GM12801 (cell line): ENCODE measurements around the gene FGFR4.

Experiments used
- TF ChIP-seq, protein P1 (sequence below): IDR thresholded peaks from one replicate; pipeline ENCODE4 v1.5.1; 2011; ENCODE audit warnings: control low read depth; ENCODE audit not compliant: insufficient read length; ENCODE audit errors: extremely low read depth

Gene FGFR4

GRCh38 chr5:177130211-177131018, 43.7 kb downstream of the FGFR4 start:
- TF ChIP-seq, protein P1, sequence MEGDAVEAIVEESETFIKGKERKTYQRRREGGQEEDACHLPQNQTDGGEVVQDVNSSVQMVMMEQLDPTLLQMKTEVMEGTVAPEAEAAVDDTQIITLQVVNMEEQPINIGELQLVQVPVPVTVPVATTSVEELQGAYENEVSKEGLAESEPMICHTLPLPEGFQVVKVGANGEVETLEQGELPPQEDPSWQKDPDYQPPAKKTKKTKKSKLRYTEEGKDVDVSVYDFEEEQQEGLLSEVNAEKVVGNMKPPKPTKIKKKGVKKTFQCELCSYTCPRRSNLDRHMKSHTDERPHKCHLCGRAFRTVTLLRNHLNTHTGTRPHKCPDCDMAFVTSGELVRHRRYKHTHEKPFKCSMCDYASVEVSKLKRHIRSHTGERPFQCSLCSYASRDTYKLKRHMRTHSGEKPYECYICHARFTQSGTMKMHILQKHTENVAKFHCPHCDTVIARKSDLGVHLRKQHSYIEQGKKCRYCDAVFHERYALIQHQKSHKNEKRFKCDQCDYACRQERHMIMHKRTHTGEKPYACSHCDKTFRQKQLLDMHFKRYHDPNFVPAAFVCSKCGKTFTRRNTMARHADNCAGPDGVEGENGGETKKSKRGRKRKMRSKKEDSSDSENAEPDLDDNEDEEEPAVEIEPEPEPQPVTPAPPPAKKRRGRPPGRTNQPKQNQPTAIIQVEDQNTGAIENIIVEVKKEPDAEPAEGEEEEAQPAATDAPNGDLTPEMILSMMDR, result no peak

DNA sequence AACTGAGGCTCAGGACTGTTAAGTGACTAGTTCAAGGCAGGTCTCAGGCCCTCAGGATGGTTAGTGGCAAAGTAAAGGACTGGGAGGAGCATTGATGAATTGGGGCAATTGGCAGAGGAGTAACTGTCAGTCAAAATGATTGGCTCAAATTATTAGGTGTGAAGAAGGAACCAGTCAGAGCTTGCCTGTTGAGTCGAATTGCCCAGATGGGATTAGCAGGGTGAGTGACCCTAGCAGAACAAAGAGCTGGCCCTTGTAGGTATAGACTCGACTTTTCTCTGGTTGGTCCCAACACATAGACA, 44.3 kb downstream of the FGFR4 start:
- TF ChIP-seq, protein P1, result no peak

DNA sequence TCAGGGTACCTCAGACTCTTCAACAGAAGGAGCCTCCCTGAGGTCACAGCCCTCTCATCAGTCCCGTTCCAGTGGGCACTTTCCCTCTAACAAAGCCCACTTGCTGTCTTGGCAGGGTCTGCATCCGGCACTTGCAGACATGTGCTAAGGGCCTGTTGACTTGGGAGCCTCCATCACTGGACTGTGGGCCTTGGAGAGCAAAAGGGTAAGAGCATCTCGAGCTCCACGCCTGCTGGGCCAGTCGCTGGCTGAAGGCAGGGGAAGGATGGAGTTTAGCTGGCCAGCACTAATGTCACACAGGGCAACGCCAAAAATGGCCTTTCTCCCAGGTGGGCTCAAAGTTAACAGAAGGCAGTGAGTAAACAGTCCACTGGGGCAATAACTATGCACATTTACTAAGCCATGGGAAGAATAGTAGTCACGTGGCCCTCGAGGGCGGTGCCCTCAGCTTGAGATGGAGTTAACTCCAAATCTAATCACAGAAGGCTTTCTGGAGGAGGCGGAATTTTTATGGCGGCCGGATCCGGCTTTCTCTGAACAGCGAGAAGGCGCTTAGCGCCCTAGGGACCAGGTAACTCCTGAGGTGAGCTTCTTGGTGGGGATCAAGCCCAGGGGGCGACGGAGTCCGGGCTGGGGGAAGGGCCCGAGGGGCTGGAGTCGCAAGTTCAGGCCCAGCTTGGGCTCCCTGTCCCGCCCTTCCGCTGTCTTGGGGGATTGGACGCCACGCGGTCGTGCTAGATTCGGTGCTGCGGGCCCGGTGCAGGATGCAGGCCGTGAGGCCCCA, 44.8 kb downstream of the FGFR4 start:
- TF ChIP-seq, protein P1, result no peak

- TF ChIP-seq, protein P1, result no peak
Observed at GRCh38 chr5:177132136-177133095, 45.7 kb downstream of the FGFR4 start.

DNA sequence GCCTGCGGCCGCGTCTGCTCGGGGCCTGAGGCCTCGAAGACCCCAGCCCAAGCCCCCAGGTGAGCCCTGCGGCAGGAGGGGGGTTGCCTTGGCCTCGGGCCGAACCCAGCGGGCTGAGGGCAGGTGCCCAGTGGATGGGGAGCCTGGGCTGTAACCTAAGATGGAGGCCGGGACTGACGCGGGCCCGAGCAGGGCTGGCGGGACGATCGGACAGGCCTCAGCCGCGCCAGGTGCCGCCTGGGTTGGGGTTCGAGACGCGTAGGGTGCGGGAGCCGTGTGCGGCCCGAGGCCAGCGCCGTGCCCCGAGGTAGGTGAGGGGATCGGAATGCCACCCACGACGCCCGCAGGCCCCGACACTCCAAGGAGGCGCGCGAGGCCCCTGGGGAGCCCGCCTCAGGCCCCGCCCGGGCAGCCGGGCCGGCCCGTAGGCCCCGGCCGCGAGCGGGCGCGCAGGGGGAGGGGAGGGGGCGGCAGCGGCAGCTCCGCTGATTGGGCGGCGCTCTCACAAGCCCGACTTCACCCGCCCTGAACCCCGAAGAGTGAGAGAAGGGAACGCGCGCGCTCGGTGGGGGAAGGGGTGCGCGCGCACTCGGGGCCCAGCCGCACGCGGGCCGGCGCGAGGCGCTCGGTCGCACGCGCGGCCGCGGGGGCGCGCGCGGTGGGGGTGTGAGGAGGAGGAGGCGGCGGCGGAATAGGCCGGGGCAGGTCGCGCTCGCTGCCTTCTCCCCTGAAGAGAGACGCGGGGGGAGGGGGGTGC, 46.6 kb downstream of the FGFR4 start, which contains the start of gene NSD1:
TSS of gene NSD1 (plus strand) at position 678 of the 757 bp plus-strand sequence. CDS start 1,331 bp downstream, outside the sequence.
- TF ChIP-seq, protein P1, result no peak

DNA sequence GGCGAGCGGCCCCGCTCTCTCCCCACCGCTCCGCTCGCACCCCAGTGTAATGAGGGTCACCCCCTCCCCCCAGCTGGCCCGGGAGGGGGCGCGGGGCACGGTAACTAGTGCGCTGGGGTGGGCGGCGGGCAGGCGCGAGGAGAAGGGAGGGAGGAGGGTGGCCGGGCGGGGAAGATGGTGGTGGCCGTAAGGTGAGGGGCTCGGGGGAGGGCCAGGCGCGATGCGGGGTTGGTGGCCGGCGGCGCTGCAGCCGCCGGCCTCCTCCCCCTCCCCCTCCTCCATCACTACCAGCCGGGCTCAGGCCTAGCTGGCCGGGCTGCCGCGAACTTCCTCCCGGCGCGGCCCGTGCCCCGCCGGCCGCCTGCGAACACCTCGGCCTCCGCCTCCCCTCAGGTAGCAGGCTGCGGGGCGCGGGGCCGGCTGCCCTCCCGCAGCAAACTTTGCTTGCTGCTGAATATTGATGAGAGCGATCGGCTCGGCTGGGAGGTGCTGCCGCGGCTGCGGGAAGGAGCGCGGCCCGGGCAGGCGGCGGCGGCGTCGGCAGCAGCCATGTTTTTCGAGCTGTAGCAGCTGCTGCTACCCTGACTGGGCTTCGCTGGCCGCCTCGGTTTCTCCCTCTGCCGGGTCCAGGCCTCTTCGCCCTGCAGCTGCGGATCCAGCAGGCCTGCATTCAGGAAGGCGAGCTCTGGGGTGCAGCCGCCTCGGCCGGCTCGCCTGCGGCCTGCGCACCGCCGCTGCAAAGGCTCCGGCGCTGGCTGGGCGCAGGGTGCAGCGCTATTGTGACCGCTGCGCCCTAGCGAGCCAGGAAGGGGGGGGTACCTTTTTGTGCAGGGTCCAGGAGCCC, 47.4 kb downstream of the FGFR4 start:
- TF ChIP-seq, protein P1, result no peak
